Tibial nerve (tissue), 4 donors: ENCODE measurements around the gene TNFRSF21. TPM values are rescaled to one million over a fixed set of nuclear protein-coding genes. Genes with fewer than 3 reads are reported as not detected.

ENCODE experiments used
- DNase-seq, 2 donors: peaks; one replicate each; pipeline ENCODE4 v3.0.0-alpha.2; 2019; ENCODE audit warnings: low spot score in 2 of 2
- H3K27ac ChIP-seq, 4 donors: fragments of 200-600 bp; sonication (generic) in 3 of 4; one replicate each; pipeline ENCODE4 v1.5.1; 2017 to 2019; ENCODE audit warnings: mild to moderate bottlenecking in 1 of 4
- H3K27me3 ChIP-seq, 2 donors: fragments of 200-600 bp; sonication (generic) in 1 of 2; one replicate each; pipeline versions ENCODE4 v1.5.1 to v1.6.0; 2017 to 2019
- H3K36me3 ChIP-seq, 3 donors: fragments of 200-600 bp; sonication (generic); one replicate each; pipeline ENCODE4 v1.5.1; 2018 to 2019
- H3K4me1 ChIP-seq, 4 donors: fragments of 200-600 bp; sonication (generic) in 3 of 4; one replicate each; pipeline ENCODE4 v1.5.1; 2017 to 2019
- H3K4me3 ChIP-seq, 4 donors: fragments of 200-600 bp; sonication (generic) in 3 of 4; one replicate each; pipeline ENCODE4 v1.5.1; 2017 to 2019; ENCODE audit warnings: mild to moderate bottlenecking in 1 of 4, moderate library complexity in 1 of 4
- H3K9me3 ChIP-seq, 4 donors: fragments of 200-600 bp; sonication (generic) in 3 of 4; one replicate each; pipeline ENCODE4 v1.5.1; 2017 to 2019
- CTCF ChIP-seq, 5 experiments: fragments of 200-600 bp in 3 of 5; fragments of 450-650 bp in 2 of 5; sonication (generic) in 3 of 5; IDR thresholded peaks; one replicate each; pipeline ENCODE4 v1.5.1; 2016 to 2019; ENCODE audit warnings: antibody characterized with exemption in 5 of 5, mild to moderate bottlenecking in 3 of 5, moderate library complexity in 2 of 5
- EP300 ChIP-seq, 2 donors: sonication (generic); formaldehyde crosslinking; IDR thresholded peaks; one replicate each; pipeline ENCODE4 v1.6.1; 2017; ENCODE audit warnings: antibody characterized with exemption in 2 of 2, mild to moderate bottlenecking in 1 of 2
- POLR2A ChIP-seq, 2 donors: fragments of 450-650 bp; IDR thresholded peaks; one replicate each; pipeline ENCODE4 v1.6.1; 2017; ENCODE audit warnings: antibody characterized with exemption in 2 of 2, mild to moderate bottlenecking in 2 of 2, moderate library complexity in 2 of 2
- WGBS, 2 donors: methylation state at CpG; one replicate each; pipeline ENCODE4 v1.1.5; 2018; 5-methylcytosine and 5-hydroxymethylcytosine counted together
- total RNA-seq, 4 donors: library from RNA; depleted of rRNA; stranded (reverse); fragments of >200 nt; gene quantifications; one replicate each; pipeline ENCODE4 v1.1.0, GENCODE V29; 2016

The TNFRSF21 gene
- total RNA-seq, 4 donors from 2014 or later, result 5.7 to 8.0 (median 7.6) TPM

- TF ChIP-seq CTCF (IDR thresholded peaks at IDR 0.05) (no peak), EP300 (IDR thresholded peaks at IDR 0.05) (no peak), POLR2A (IDR thresholded peaks at IDR 0.05) (no peak)
- WGBS, 2 donors, result 88 to 92% methylated on average over 7 of the region's 7 CpGs
- Histone ChIP-seq H3K9me3 (no peaks in the 10 kb centered on the region), H3K4me1 (no peaks in the 10 kb centered on the region), H3K27ac (no peak overlapping the region), H3K27me3 (no peaks in the 10 kb centered on the region), H3K4me3 (no peak overlapping the region), H3K36me3 (no peaks in the 10 kb centered on the region)
- no peak for DNase-seq
Observed at GRCh38 chr6:47290124-47290834, 19.4 kb downstream of the TNFRSF21 start.

GRCh38 chr6:47288267-47289090 lies 21.2 kb downstream of the TNFRSF21 start:
- Histone ChIP-seq H3K36me3 (no peaks in the 10 kb centered on the region), H3K27me3 (no peaks in the 10 kb centered on the region), H3K4me1 (no peaks in the 10 kb centered on the region), H3K27ac (no peak overlapping the region), H3K9me3 (no peaks in the 10 kb centered on the region), H3K4me3 (no peak overlapping the region)
- no peak for TF ChIP-seq POLR2A (IDR thresholded peaks at IDR 0.05)
- TF ChIP-seq EP300 (IDR thresholded peaks at IDR 0.05), result no peak
- TF ChIP-seq CTCF (IDR thresholded peaks at IDR 0.05), result no peak
- WGBS, 2 donors, result 75% methylated on average over 7 of the region's 7 CpGs
- no peak for DNase-seq

- TF ChIP-seq POLR2A (IDR thresholded peaks at IDR 0.05) (no peak), CTCF (IDR thresholded peaks at IDR 0.05) (no peak), EP300 (IDR thresholded peaks at IDR 0.05) (no peak)
- no peaks in the 10 kb centered on the region for H3K27me3 ChIP-seq
- no peaks in the 10 kb centered on the region for H3K9me3 ChIP-seq
- H3K27ac ChIP-seq, result no peak overlapping the region
- no peaks in the 10 kb centered on the region for H3K36me3 ChIP-seq
- DNase-seq, result no peak
- 93 to 96% methylated on average over 7 of the region's 7 CpGs for WGBS, 2 donors
- no peak overlapping the region for H3K4me3 ChIP-seq
- no peaks in the 10 kb centered on the region for H3K4me1 ChIP-seq
Observed at GRCh38 chr6:47286301-47286700, 23.4 kb downstream of the TNFRSF21 start.

- Histone ChIP-seq H3K27me3 (no peaks in the 10 kb centered on the region), H3K36me3 (no peaks in the 10 kb centered on the region), H3K27ac (no peak overlapping the region), H3K9me3 (no peaks in the 10 kb centered on the region), H3K4me1 (no peaks in the 10 kb centered on the region), H3K4me3 (no peak overlapping the region)
- no peak for TF ChIP-seq POLR2A (IDR thresholded peaks at IDR 0.05)
- TF ChIP-seq CTCF (IDR thresholded peaks at IDR 0.05), result no peak
- no peak for TF ChIP-seq EP300 (IDR thresholded peaks at IDR 0.05)
- WGBS, 2 donors, result 86 to 94% methylated on average over 5 to 7 of the region's 7 CpGs
- no peak for DNase-seq
Observed at GRCh38 chr6:47283993-47284392, 25.7 kb downstream of the TNFRSF21 start.

GRCh38 chr6:47278545-47278944 lies 31.2 kb downstream of the TNFRSF21 start:
- Histone ChIP-seq H3K4me1 (no peaks in the 10 kb centered on the region), H3K9me3 (no peaks in the 10 kb centered on the region), H3K27ac (no peak overlapping the region), H3K27me3 (no peaks in the 10 kb centered on the region), H3K4me3 (no peak overlapping the region), H3K36me3 (no peaks in the 10 kb centered on the region)
- TF ChIP-seq POLR2A (IDR thresholded peaks at IDR 0.05), result no peak
- WGBS, 2 donors, result 62 to 69% methylated on average over 3 of the region's 3 CpGs
- no peak for DNase-seq
